BJ (cell line): ENCODE measurements around the gene RBSN. TPM values are rescaled to one million over a fixed set of nuclear protein-coding genes. Genes with fewer than 3 reads are reported as not detected.

ENCODE experiments used
- CTCF ChIA-PET: fragments of 350-600 bp; formaldehyde crosslinking; extraction: SDS; loops from one replicate; lab custom pipeline; 2021; ENCODE audit warnings: antibody characterized with exemption, inconsistent platforms; lab: Yijun Ruan, JAX
- POLR2A ChIA-PET: fragments of 300-600 bp; sonication (Branson Sonifier 250); formaldehyde crosslinking; extraction: SDS; loops from one replicate; lab custom pipeline; 2021; ENCODE audit warnings: antibody characterized with exemption; lab: Charles Lee
- DNase-seq: peaks from one replicate; pipeline ENCODE4 v3.0.0-alpha.2; 2011; ENCODE audit warnings: low read depth
- H3K27me3 ChIP-seq: 2 replicates; pipeline ENCODE4 v1.6.0; 2011; ENCODE audit warnings: low read length; ENCODE audit not compliant: control insufficient read depth, insufficient read depth
- H3K36me3 ChIP-seq: 2 replicates; pipeline ENCODE4 v1.5.1; 2011; ENCODE audit warnings: low read length; ENCODE audit not compliant: control insufficient read depth, insufficient read depth
- H3K4me3 ChIP-seq: 2 replicates; pipeline ENCODE4 v1.5.1; 2011; ENCODE audit warnings: low read depth, mild to moderate bottlenecking, control low read depth, low read length
- polyA plus RNA-seq: library from polyadenylated mRNA; depleted of rRNA; stranded (reverse); fragments of >200 nt; gene quantifications from 2 replicates; pipeline ENCODE4 v1.2.3, GENCODE V29; 2011
- TF ChIP-seq, protein P1 (sequence below): IDR thresholded peaks from 2 replicates; pipeline ENCODE4 v1.5.1; 2011; ENCODE audit warnings: low read depth, mild to moderate bottlenecking, control low read depth, inconsistent platforms, low read length, moderate library complexity; ENCODE audit not compliant: insufficient read depth

The RBSN gene
- polyA plus RNA-seq, 1 experiment: 10.8 TPM

DNA sequence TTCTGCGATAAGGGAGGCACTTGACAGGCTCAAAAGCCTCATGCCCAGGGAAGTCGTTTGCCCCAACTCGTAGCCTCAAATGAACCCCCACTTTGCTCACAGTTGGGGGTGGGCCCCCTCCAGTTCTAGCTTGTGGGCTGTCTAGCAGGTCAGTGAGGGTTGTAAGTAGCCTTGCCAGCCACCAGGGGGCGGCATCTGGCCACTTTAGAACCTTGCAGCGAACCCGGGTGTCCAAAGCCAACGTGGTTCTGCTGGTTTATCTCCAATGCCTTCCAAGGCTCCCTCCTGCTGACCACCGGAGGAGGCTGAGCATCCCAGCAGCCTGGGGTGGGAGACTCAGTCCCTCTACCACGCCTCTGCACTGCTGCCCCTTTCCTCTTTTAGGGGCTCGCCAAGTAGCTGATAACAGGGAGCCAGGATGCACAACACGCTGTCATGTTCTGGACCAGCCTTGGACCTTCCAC is 9.2 kb upstream of the RBSN start:
- CTCF ChIA-PET: interaction anchor here (0.6 to 4.7 kb wide), 24 partner anchors 8 to 462 kb away, joined by 3 to 43 read pairs (median 4); partner anchors contain the start of genes CAPN7 and RBSN
- POLR2A ChIA-PET: no interaction called here
- no peak overlapping the region for H3K4me3 ChIP-seq

DNA sequence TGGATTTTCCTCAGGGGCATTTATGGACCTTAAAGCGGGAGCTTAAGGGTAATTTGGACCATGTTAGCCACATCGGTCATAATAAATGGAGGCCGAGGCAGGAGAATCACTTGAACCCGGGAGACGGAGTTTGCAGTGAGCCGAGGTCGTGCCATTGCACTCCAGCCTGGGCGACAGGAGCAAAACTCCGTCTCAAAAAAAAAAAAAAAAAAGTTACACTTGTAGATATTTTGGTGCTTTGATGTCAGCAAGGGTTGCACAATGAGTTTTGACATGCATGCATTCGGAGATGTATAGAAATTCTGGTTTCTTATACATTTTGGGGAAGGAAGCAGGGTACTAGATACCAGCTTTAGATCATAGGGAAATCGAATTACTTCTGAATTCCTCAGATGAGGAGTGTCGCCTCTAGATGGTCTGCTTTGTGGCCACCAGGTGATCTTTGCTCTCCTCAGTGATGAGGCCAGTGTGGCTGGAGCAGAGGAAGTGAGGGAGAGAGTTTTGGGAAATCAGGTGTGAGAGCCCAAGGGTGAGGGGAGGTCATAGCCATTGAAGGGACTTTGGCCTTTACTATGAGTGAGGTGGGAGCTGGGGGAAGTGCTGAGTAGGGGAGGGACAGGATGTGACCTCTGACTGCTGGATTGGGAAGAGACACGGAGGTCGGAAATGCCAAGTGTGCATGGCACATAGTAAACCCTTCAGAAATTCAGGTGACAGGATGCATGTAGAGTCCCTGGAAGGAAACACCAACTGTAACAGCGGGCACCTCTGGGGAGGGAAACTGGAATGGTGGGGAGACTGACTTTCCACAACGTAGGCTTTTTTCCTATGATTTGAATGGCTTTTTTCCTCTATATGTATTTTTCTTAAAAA is 8.4 kb upstream of the RBSN start:
- POLR2A ChIA-PET: no interaction called here
- CTCF ChIA-PET: interaction anchor here (0.6 to 4.7 kb wide), 21 partner anchors 8 to 448 kb away, joined by 3 to 43 read pairs (median 4); partner anchors contain the start of genes CAPN7 and RBSN
- TF ChIP-seq, protein P1, sequence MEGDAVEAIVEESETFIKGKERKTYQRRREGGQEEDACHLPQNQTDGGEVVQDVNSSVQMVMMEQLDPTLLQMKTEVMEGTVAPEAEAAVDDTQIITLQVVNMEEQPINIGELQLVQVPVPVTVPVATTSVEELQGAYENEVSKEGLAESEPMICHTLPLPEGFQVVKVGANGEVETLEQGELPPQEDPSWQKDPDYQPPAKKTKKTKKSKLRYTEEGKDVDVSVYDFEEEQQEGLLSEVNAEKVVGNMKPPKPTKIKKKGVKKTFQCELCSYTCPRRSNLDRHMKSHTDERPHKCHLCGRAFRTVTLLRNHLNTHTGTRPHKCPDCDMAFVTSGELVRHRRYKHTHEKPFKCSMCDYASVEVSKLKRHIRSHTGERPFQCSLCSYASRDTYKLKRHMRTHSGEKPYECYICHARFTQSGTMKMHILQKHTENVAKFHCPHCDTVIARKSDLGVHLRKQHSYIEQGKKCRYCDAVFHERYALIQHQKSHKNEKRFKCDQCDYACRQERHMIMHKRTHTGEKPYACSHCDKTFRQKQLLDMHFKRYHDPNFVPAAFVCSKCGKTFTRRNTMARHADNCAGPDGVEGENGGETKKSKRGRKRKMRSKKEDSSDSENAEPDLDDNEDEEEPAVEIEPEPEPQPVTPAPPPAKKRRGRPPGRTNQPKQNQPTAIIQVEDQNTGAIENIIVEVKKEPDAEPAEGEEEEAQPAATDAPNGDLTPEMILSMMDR: no peak
- no peak for DNase-seq
- Histone ChIP-seq H3K36me3 (no peaks in the 10 kb centered on the region), H3K4me3 (no peak overlapping the region), H3K27me3 (no peaks in the 10 kb centered on the region)

More for the DNA sequence above, 9.2 kb upstream of the RBSN start:
- no peak for DNase-seq
- Histone ChIP-seq H3K27me3 (no peaks in the 10 kb centered on the region), H3K36me3 (no peaks in the 10 kb centered on the region)
- TF ChIP-seq, protein P1: peak; percentile 97

DNA sequence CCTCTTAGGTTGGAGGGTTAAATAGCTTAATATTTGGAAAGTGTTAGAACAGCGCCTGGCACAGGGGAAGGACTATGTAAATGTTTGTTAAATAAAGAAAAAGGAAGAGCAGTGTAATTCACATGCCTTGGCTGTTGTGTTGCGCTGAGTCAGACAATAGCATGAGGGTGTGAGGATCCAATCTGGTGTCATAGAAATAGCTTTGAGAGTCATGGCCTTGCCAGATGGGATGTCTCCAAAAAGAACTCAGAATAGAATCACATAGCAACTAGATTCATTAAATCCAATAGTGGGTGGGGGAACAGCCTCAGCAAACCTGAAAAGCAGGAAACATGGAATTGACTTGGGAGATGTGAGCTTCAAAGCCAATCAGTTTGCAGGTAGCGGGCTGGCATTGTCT is 3.9 kb upstream of the RBSN start:
- H3K36me3 ChIP-seq: no peaks in the 10 kb centered on the region
- TF ChIP-seq, protein P1: no peak
- no peaks in the 10 kb centered on the region for H3K27me3 ChIP-seq
- H3K4me3 ChIP-seq: no peak overlapping the region
- CTCF ChIA-PET: interaction anchor here (1.1 kb wide), 1 partner anchor 13 kb away, joined by 3 read pairs; no protein-coding TSS in a partner anchor
- POLR2A ChIA-PET: interaction anchor here (0.6 kb wide), 1 partner anchor 245 kb away, joined by 7 read pairs; no protein-coding TSS in a partner anchor
- no peak for DNase-seq

- Histone ChIP-seq H3K4me3 (no peak overlapping the region), H3K27me3 (no peaks in the 10 kb centered on the region), H3K36me3 (no peaks in the 10 kb centered on the region)
- ChIA-PET POLR2A (interaction anchor here (0.6 kb wide), 1 partner anchor 246 kb away, joined by 7 read pairs; no protein-coding TSS in a partner anchor), CTCF (interaction anchor here (1.1 kb wide), 1 partner anchor 14 kb away, joined by 3 read pairs; no protein-coding TSS in a partner anchor)
- no peak for DNase-seq
- TF ChIP-seq, protein P1: no peak
Measured at GRCh38 chr3:15102256-15102655, 3.3 kb upstream of the RBSN start.
